Activated CD8-positive, alpha-beta T cell treated with anti-CD3 and anti-CD28 coated beads for 36 hours (primary cell): ENCODE results near the gene MSS51. TPM values are rescaled to one million over a fixed set of nuclear protein-coding genes. Genes with fewer than 3 reads are reported as not detected.

ENCODE experiments used
- ATAC-seq: fragments of 200-7000 bp; cut with Tn5 transposase; one replicate; pipeline ENCODE4 v1.10.0; 2021; ENCODE audit warnings: mild to moderate bottlenecking, moderate library complexity
- CTCF ChIA-PET: fragments of 350-600 bp; sonication (Branson Sonifier 250); formaldehyde crosslinking; loops from one replicate; lab custom pipeline; 2021; ENCODE audit warnings: antibody characterized with exemption; lab: Charles Lee
- POLR2A ChIA-PET: fragments of 350-600 bp; sonication (Branson Sonifier 250); formaldehyde crosslinking; loops from one replicate; lab custom pipeline; 2021; ENCODE audit warnings: antibody characterized with exemption; lab: Charles Lee
- DNase-seq: peaks from one replicate; pipeline ENCODE4 v3.0.0-alpha.2; 2020
- H3K27ac Mint-ChIP-seq: one replicate; pipeline ENCODE4 v1.8.0; 2021; ENCODE audit warnings: mild to moderate bottlenecking, mixed read lengths
- H3K27me3 Mint-ChIP-seq: one replicate; pipeline ENCODE4 v1.8.0; 2021; ENCODE audit warnings: mixed read lengths
- H3K36me3 Mint-ChIP-seq: one replicate; pipeline ENCODE4 v1.8.0; 2021; ENCODE audit warnings: low read depth, mixed read lengths
- H3K4me1 Mint-ChIP-seq: one replicate; pipeline ENCODE4 v1.8.0; 2021; ENCODE audit warnings: low read depth, mixed read lengths
- H3K4me3 Mint-ChIP-seq: one replicate; pipeline ENCODE4 v1.8.0; 2021; ENCODE audit warnings: mild to moderate bottlenecking, moderate library complexity, mixed read lengths
- H3K9me3 Mint-ChIP-seq: one replicate; pipeline ENCODE4 v1.8.0; 2021; ENCODE audit warnings: mixed read lengths
- CTCF ChIP-seq: fragments of 200-600 bp; IDR thresholded peaks from one replicate; pipeline ENCODE4 v1.8.0; 2022; ENCODE audit warnings: antibody characterized with exemption, mild to moderate bottlenecking
- intact Hi-C: fragments of 100-400 bp; cut with micrococcal nuclease; formaldehyde crosslinking; loops from one replicate; pipeline ENCODE4 v1.10.0; 2022
- total RNA-seq, 2 experiments: library from RNA; stranded (reverse); gene quantifications; one replicate each; pipeline ENCODE4 v1.2.3, GENCODE V29; 2021

MSS51 gene
- total RNA-seq, 2 experiments from 2014 or later = 2.0 to 2.3 TPM

- ATAC-seq (peak; percentile 55), DNase-seq (peak; percentile 38)
- Mint-ChIP-seq H3K27ac (no peak overlapping the region), H3K36me3 (peaks cover 5% of the 10 kb centered on the region), H3K9me3 (no peaks in the 10 kb centered on the region), H3K4me1 (peaks cover 9% of the 10 kb centered on the region), H3K27me3 (no peaks in the 10 kb centered on the region), H3K4me3 (no peak overlapping the region)
- TF ChIP-seq CTCF = no peak
- ChIA-PET CTCF (no interaction called here), POLR2A (no interaction called here)
- intact Hi-C loops = no loop called here
Observed at GRCh38 chr10:73439605-73440312, 6.4 kb upstream of the MSS51 start.

GRCh38 chr10:73439055-73439454 is 5.7 kb upstream of the MSS51 start:
- POLR2A ChIA-PET = no interaction called here
- ATAC-seq (no peak), DNase-seq (no peak)
- Mint-ChIP-seq H3K4me1 (peaks cover 9% of the 10 kb centered on the region), H3K4me3 (no peak overlapping the region), H3K27me3 (no peaks in the 10 kb centered on the region), H3K27ac (no peak overlapping the region), H3K36me3 (peaks cover 2% of the 10 kb centered on the region), H3K9me3 (no peaks in the 10 kb centered on the region)
- intact Hi-C loops = no loop called here
- CTCF ChIA-PET = no interaction called here
- no peak for TF ChIP-seq CTCF

GRCh38 chr10:73432646-73433537 is 469 bp downstream of the MSS51 start:
- intact Hi-C loops = no loop called here
- Mint-ChIP-seq H3K4me1 (peaks cover 12% of the 10 kb centered on the region), H3K27ac (no peak overlapping the region), H3K9me3 (no peaks in the 10 kb centered on the region), H3K36me3 (peaks cover 2% of the 10 kb centered on the region), H3K4me3 (no peak overlapping the region), H3K27me3 (no peaks in the 10 kb centered on the region)
- ATAC-seq = no peak
- no peak for DNase-seq
- no peak for TF ChIP-seq CTCF
- ChIA-PET POLR2A (interaction anchor here (1.1 kb wide), 1 partner anchor 63 kb away, joined by 3 read pairs; the partner anchor contains the start of gene PPP3CB), CTCF (interaction anchor here (1.2 kb wide), 1 partner anchor 12 kb away, joined by 3 read pairs; no protein-coding TSS in a partner anchor)

- H3K36me3 Mint-ChIP-seq = peaks cover 24% of the 10 kb centered on the region
- H3K4me3 Mint-ChIP-seq = no peak overlapping the region
- ChIA-PET POLR2A (no interaction called here), CTCF (no interaction called here)
- no peak overlapping the region for H3K27ac Mint-ChIP-seq
- no peaks in the 10 kb centered on the region for H3K27me3 Mint-ChIP-seq
- ATAC-seq = no peak
- intact Hi-C loops = no loop called here
- no peaks in the 10 kb centered on the region for H3K9me3 Mint-ChIP-seq
- H3K4me1 Mint-ChIP-seq = peaks cover 10% of the 10 kb centered on the region
- TF ChIP-seq CTCF = no peak
- DNase-seq = no peak
Observed at GRCh38 chr10:73426318-73426717, 7.0 kb downstream of the MSS51 start.

GRCh38 chr10:73424478-73424877 is 8.9 kb downstream of the MSS51 start:
- peaks cover 10% of the 10 kb centered on the region for H3K4me1 Mint-ChIP-seq
- no peak for DNase-seq
- no peak for TF ChIP-seq CTCF
- H3K4me3 Mint-ChIP-seq = no peak overlapping the region
- H3K36me3 Mint-ChIP-seq = peaks cover 27% of the 10 kb centered on the region
- ATAC-seq = no peak
- H3K27me3 Mint-ChIP-seq = no peaks in the 10 kb centered on the region
- intact Hi-C loops = no loop called here
- H3K9me3 Mint-ChIP-seq = no peaks in the 10 kb centered on the region
- CTCF ChIA-PET = no interaction called here
- no peak overlapping the region for H3K27ac Mint-ChIP-seq
- POLR2A ChIA-PET = interaction anchor here (1.6 kb wide), 1 partner anchor 11 kb away, joined by 3 read pairs; the partner anchor contains the start of gene ANXA7
